PC-3 (cell line): ENCODE measurements around the gene POLR2E. TPM values are rescaled to one million over a fixed set of nuclear protein-coding genes. Genes with fewer than 3 reads are reported as not detected.

Source experiments
- ATAC-seq: fragments of 200-7000 bp; cut with Tn5 transposase; 2 replicates; pipeline ENCODE4 v1.9.1; 2020; ENCODE audit warnings: mild to moderate bottlenecking, moderate library complexity
- BruUV-seq: library from RNA; stranded (reverse); fragments of 400-500 nt; replicated peaks from 2 replicates; lab custom pipeline; 2021; lab: Mats Ljungman, UMichigan
- CTCF ChIA-PET: fragments of 300-600 bp; sonication (Branson Sonifier 250); formaldehyde crosslinking; loops from one replicate; lab custom pipeline; 2022; ENCODE audit warnings: antibody characterized with exemption; lab: Charles Lee
- POLR2A ChIA-PET: fragments of 300-600 bp; sonication (Branson Sonifier 250); formaldehyde crosslinking; loops from one replicate; lab custom pipeline; 2022; ENCODE audit warnings: antibody characterized with exemption; ENCODE audit not compliant: unreplicated experiment; lab: Charles Lee
- DNase-seq: peaks from one replicate; pipeline ENCODE4 v3.0.0-alpha.2; 2015
- H2AFZ ChIP-seq: fragments of 300-600 bp; sonication (generic); 2 replicates; pipeline ENCODE4 v1.6.0; 2016; ENCODE audit warnings: antibody characterized with exemption, low read length
- H3F3A ChIP-seq: fragments of 300-600 bp; sonication (generic); one replicate; pipeline ENCODE4 v1.6.0; 2017; ENCODE audit warnings: antibody characterized with exemption, low read length, control low read depth, mild to moderate bottlenecking; ENCODE audit not compliant: unreplicated experiment
- H3K27ac ChIP-seq: fragments of 300-600 bp; sonication (generic); 2 replicates; pipeline ENCODE4 v1.5.1; 2016; ENCODE audit warnings: mild to moderate bottlenecking, low read length
- H3K27me3 ChIP-seq: fragments of 300-600 bp; sonication (generic); 2 replicates; pipeline ENCODE4 v1.6.1; 2016; ENCODE audit warnings: low read length, mixed read lengths
- H3K36me3 ChIP-seq: fragments of 300-600 bp; sonication (generic); 2 replicates; pipeline ENCODE4 v1.6.1; 2016; ENCODE audit warnings: low read depth, mixed run types, low read length, mixed read lengths
- H3K4me1 ChIP-seq: fragments of 300-600 bp; sonication (generic); 2 replicates; pipeline ENCODE4 v1.5.1; 2016; ENCODE audit warnings: low read length; ENCODE audit not compliant: insufficient read depth
- H3K4me2 ChIP-seq: fragments of 300-600 bp; sonication (generic); 2 replicates; pipeline ENCODE4 v1.6.0; 2016; ENCODE audit warnings: low read length
- H3K4me3 ChIP-seq: fragments of 300-600 bp; sonication (generic); 2 replicates; pipeline ENCODE4 v1.5.1; 2016; ENCODE audit warnings: mild to moderate bottlenecking, low read length, mixed read lengths
- H3K79me2 ChIP-seq: fragments of 300-600 bp; sonication (generic); 2 replicates; pipeline ENCODE4 v1.6.1; 2017; ENCODE audit warnings: low read length, mixed read lengths
- H3K9ac ChIP-seq: fragments of 300-600 bp; sonication (generic); 2 replicates; pipeline ENCODE4 v1.6.0; 2016; ENCODE audit warnings: mild to moderate bottlenecking, low read length
- H3K9me2 ChIP-seq: fragments of 300-600 bp; sonication (generic); replicated peaks from 2 replicates; pipeline ENCODE4 v1.6.1; 2016; ENCODE audit warnings: mixed run types, low read length, mixed read lengths
- H3K9me3 ChIP-seq: fragments of 300-600 bp; sonication (generic); 2 replicates; pipeline ENCODE4 v1.6.1; 2016; ENCODE audit warnings: low read length, mixed read lengths
- H4K20me1 ChIP-seq: fragments of 300-600 bp; sonication (generic); 2 replicates; pipeline ENCODE4 v1.6.1; 2016; ENCODE audit warnings: low read length, mixed read lengths
- EZH2 ChIP-seq: fragments of 300-600 bp; sonication (generic); IDR thresholded peaks from one replicate; pipeline ENCODE4 v1.6.1; 2017; ENCODE audit warnings: antibody characterized with exemption, mild to moderate bottlenecking, low read length; ENCODE audit not compliant: unreplicated experiment
- EZH2phosphoT487 ChIP-seq: fragments of 300-600 bp; sonication (generic); IDR thresholded peaks from 2 replicates; pipeline ENCODE4 v1.6.1; 2018; ENCODE audit warnings: mild to moderate bottlenecking, antibody characterized with exemption, low read length, borderline replicate concordance
- intact Hi-C: fragments of 100-400 bp; cut with micrococcal nuclease; formaldehyde crosslinking; loops from 2 replicates; pipeline ENCODE4 v1.9.0; 2023
- total RNA-seq: library from RNA; depleted of rRNA; stranded (reverse); fragments of >200 nt; gene quantifications from 2 replicates; pipeline ENCODE4 v1.2.3, GENCODE V29; 2014
- TF ChIP-seq, protein P1 (sequence below): fragments of 300-600 bp; sonication (generic); conservative IDR thresholded peaks from 2 replicates; pipeline ENCODE4 v1.5.1; 2017; ENCODE audit warnings: antibody characterized with exemption, low read depth, mild to moderate bottlenecking, low read length

POLR2E gene
- total RNA-seq, 1 experiment from 2014 or later = 375 TPM

DNA sequence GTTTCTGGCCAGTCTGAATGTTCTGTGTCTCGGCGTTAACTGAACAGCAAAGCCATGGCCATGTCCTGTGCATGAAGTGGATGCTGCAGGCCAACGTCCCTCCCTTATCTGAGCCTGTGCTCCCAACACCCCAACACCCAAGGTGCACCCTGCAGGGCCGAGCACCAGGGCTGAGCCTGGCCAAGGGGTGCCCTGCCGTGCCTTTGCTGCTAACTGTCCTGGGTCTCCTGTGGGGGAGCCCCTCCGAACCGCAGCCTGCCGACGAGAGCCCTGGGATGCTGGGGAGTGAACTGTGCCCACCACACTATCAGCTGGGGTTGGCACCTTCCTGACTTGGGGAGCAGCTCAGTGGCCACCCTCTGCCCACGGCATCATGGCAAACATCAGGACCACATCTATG is 26.2 kb upstream of the POLR2E start:
- ChIA-PET POLR2A (no interaction called here), CTCF (no interaction called here)
- Histone ChIP-seq H3K9ac (no peak overlapping the region), H3K27ac (no peak overlapping the region), H3K4me3 (no peak overlapping the region), H3K4me2 (no peak overlapping the region), H3K4me1 (no peaks in the 10 kb centered on the region; the same call in 1 of the 2 replicates), H3K79me2 (no peaks in the 10 kb centered on the region), H3K9me2 (no peaks in the 10 kb centered on the region), H4K20me1 (0 out of 2 replicates have a peak, but pooled peaks cover 3% of the 10 kb centered on the region), H3K9me3 (no peaks in the 10 kb centered on the region), H3K36me3 (peaks cover 19% of the 10 kb centered on the region), H3F3A (no peaks in the 10 kb centered on the region), H2AFZ (no peak overlapping the region), H3K27me3 (no peaks in the 10 kb centered on the region)
- DNase-seq (no peak), ATAC-seq (no peak)
- TF ChIP-seq, protein P1, sequence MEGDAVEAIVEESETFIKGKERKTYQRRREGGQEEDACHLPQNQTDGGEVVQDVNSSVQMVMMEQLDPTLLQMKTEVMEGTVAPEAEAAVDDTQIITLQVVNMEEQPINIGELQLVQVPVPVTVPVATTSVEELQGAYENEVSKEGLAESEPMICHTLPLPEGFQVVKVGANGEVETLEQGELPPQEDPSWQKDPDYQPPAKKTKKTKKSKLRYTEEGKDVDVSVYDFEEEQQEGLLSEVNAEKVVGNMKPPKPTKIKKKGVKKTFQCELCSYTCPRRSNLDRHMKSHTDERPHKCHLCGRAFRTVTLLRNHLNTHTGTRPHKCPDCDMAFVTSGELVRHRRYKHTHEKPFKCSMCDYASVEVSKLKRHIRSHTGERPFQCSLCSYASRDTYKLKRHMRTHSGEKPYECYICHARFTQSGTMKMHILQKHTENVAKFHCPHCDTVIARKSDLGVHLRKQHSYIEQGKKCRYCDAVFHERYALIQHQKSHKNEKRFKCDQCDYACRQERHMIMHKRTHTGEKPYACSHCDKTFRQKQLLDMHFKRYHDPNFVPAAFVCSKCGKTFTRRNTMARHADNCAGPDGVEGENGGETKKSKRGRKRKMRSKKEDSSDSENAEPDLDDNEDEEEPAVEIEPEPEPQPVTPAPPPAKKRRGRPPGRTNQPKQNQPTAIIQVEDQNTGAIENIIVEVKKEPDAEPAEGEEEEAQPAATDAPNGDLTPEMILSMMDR = no peak
- TF ChIP-seq EZH2phosphoT487 = no peak
- TF ChIP-seq EZH2 = no peak
- intact Hi-C loops = no loop called here
- BruUV-seq = no TSS peak

DNA sequence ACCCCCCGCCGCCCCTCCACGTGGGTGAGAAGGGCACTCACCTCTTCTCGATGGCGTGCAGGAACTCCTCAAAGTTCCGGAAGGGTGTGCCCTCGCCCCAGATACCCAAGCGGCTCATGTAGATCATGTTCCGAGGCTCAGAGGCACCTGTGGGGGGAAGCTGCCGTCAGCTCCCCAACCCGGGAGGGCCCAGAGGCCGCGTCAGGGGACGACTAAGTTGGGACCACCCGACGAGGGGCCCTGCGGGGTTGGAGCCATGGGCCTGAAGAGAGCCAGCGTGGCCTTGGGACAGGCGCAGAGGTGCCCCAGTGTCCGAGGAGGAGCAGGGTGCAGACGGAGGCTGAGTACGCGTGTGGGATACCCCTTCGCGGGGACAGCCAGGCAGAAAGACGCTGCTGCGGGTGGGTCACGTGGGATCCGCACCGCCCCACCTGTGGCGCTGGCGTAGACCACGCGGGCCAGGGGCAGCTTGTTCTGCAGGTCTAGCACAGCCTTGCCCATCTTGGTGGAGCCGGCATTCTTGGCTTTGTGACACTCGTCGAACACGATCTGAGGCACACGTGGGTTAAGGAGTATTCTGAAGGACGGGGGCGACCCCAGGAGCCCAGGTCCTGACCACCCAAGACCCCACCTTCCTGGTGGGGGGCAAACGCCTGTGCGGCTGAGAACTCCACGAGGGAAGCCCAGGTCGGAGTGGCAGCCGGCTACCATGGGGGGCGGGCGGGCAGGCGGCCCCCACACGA is 24.5 kb upstream of the POLR2E start:
- H3F3A ChIP-seq = no peaks in the 10 kb centered on the region
- no peaks in the 10 kb centered on the region for H3K9me3 ChIP-seq
- H3K27me3 ChIP-seq = no peaks in the 10 kb centered on the region
- H3K27ac ChIP-seq = no peak overlapping the region
- no peaks in the 10 kb centered on the region for H3K9me2 ChIP-seq
- ChIA-PET POLR2A (no interaction called here), CTCF (no interaction called here)
- no peaks in the 10 kb centered on the region for H3K79me2 ChIP-seq
- H3K36me3 ChIP-seq = peaks cover 18% of the 10 kb centered on the region
- intact Hi-C loops = no loop called here
- H3K4me1 ChIP-seq = no peaks in the 10 kb centered on the region
- TF ChIP-seq EZH2phosphoT487 = no peak
- no peak for TF ChIP-seq EZH2
- TF ChIP-seq, protein P1 = no peak
- no peak for DNase-seq
- BruUV-seq = no TSS peak
- no peak overlapping the region for H3K4me2 ChIP-seq
- no peak overlapping the region for H3K4me3 ChIP-seq
- no peak overlapping the region for H3K9ac ChIP-seq
- no peak overlapping the region for H2AFZ ChIP-seq
- 0 out of 2 replicates have a peak, but pooled peaks cover 3% of the 10 kb centered on the region for H4K20me1 ChIP-seq
- ATAC-seq = no peak

DNA sequence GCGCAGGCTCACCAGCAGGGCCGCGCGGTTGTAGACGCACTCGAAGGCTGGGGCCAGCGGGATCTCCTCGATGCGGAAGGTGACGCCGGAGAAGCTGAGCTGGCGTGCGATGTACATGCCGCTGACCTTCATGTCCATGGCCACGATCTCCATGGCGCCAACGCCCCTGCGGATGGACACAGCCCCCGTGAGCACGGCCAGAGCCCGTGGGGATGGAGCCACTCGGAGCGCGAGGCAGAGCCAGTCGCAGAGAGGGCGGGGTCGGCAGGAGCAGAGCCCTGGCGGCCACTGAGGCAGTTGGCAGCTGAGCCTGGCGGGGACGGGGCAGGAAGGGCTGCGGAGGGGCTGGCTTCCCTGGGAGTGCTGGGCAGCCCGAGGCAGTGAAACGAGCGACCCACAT is 23.8 kb upstream of the POLR2E start:
- Histone ChIP-seq H3K4me3 (no peak overlapping the region), H2AFZ (no peak overlapping the region), H3K4me1 (no peaks in the 10 kb centered on the region), H3K9me2 (no peaks in the 10 kb centered on the region), H3K4me2 (no peak overlapping the region), H3K27me3 (no peaks in the 10 kb centered on the region), H3K36me3 (peaks cover 15% of the 10 kb centered on the region), H3K27ac (no peak overlapping the region), H3F3A (no peaks in the 10 kb centered on the region), H3K79me2 (no peaks in the 10 kb centered on the region), H3K9ac (no peak overlapping the region), H3K9me3 (no peaks in the 10 kb centered on the region), H4K20me1 (0 out of 2 replicates have a peak, but pooled peaks cover 3% of the 10 kb centered on the region)
- ATAC-seq (no peak), DNase-seq (no peak)
- ChIA-PET POLR2A (no interaction called here), CTCF (no interaction called here)
- intact Hi-C loops = no loop called here
- TF ChIP-seq, protein P1 = no peak
- TF ChIP-seq EZH2phosphoT487 (no peak), EZH2 (no peak)
- BruUV-seq = no TSS peak
